Panc1 (cell line): ENCODE results near the gene RIT2. TPM values are rescaled to one million over a fixed set of nuclear protein-coding genes. Genes with fewer than 3 reads are reported as not detected.

Experiments used
- ATAC-seq: fragments of 200-7000 bp; cut with Tn5 transposase; 2 replicates; pipeline ENCODE4 v1.9.1; 2020; ENCODE audit warnings: mild to moderate bottlenecking, moderate library complexity
- BruUV-seq: library from RNA; stranded (reverse); fragments of 400-500 nt; replicated peaks from 2 replicates; lab custom pipeline; 2021; lab: Mats Ljungman, UMichigan
- CTCF ChIA-PET: fragments of 300-600 bp; sonication (Branson Sonifier 250); formaldehyde crosslinking; loops from one replicate; lab custom pipeline; 2022; ENCODE audit warnings: antibody characterized with exemption; lab: Charles Lee
- POLR2A ChIA-PET: fragments of 300-600 bp; sonication (Branson Sonifier 250); formaldehyde crosslinking; loops from one replicate; lab custom pipeline; 2022; ENCODE audit warnings: antibody characterized with exemption; lab: Charles Lee
- DNase-seq: peaks from one replicate; pipeline ENCODE4 v3.0.0-alpha.2; 2010; ENCODE audit warnings: low read depth, low spot score
- H3K27ac ChIP-seq: 2 replicates; pipeline ENCODE4 v1.5.1; 2011; ENCODE audit warnings: mild to moderate bottlenecking, low read length, inconsistent platforms
- H3K27me3 ChIP-seq: fragments of 200-500 bp; sonication (Bioruptor generic); 2 replicates; pipeline ENCODE4 v1.6.0; 2014; ENCODE audit warnings: low read length, inconsistent platforms; ENCODE audit not compliant: control insufficient read depth, insufficient read depth
- H3K36me3 ChIP-seq: fragments of 200-500 bp; sonication (Bioruptor generic); 2 replicates; pipeline ENCODE4 v1.5.1; 2014; ENCODE audit warnings: inconsistent platforms, mild to moderate bottlenecking, low read length, moderate library complexity; ENCODE audit not compliant: control insufficient read depth, insufficient read depth
- H3K4me1 ChIP-seq: 2 replicates; pipeline ENCODE4 v1.5.1; 2011; ENCODE audit warnings: inconsistent platforms, mild to moderate bottlenecking, low read length, moderate library complexity; ENCODE audit not compliant: control insufficient read depth, insufficient read depth
- H3K4me3 ChIP-seq, 2 experiments: 2 replicates each; pipeline ENCODE4 v1.5.1; 2011 to 2012; ENCODE audit warnings: low read depth in 2 of 2, low read length in 2 of 2, mild to moderate bottlenecking in 2 of 2, inconsistent platforms in 1 of 2, moderate library complexity in 1 of 2
- H3K9me3 ChIP-seq: fragments of 200-500 bp; sonication (Bioruptor generic); 2 replicates; pipeline ENCODE4 v1.5.1; 2014; ENCODE audit warnings: low read depth, mild to moderate bottlenecking, inconsistent platforms, low read length, moderate library complexity; ENCODE audit not compliant: control insufficient read depth, insufficient read depth
- POLR2AphosphoS5 ChIP-seq: IDR thresholded peaks from 2 replicates; pipeline ENCODE4 v1.6.1; 2012; ENCODE audit warnings: mild to moderate bottlenecking, low read depth, low read length, moderate library complexity
- SIN3A ChIP-seq: IDR thresholded peaks from 2 replicates; pipeline ENCODE4 v1.6.1; 2012; ENCODE audit warnings: low read depth, mild to moderate bottlenecking, low read length, moderate library complexity, borderline replicate concordance; ENCODE audit not compliant: insufficient read depth
- TCF7L2 ChIP-seq: IDR thresholded peaks from 2 replicates; pipeline ENCODE4 v1.6.1; 2011; ENCODE audit warnings: mild to moderate bottlenecking, low read depth, low read length, inconsistent platforms
- in situ Hi-C: cut with HindIII; loops from 2 replicates; pipeline ENCODE4 v1.10.0; 2016; ENCODE audit warnings: low sequenced_read_pairs, low pct_unique_long_range_greater_than_20kb
- intact Hi-C: fragments of 100-400 bp; cut with micrococcal nuclease; formaldehyde crosslinking; loops from one replicate; pipeline ENCODE4 v1.10.0; 2022; ENCODE audit not compliant: unreplicated experiment
- total RNA-seq: library from RNA; stranded (reverse); gene quantifications from one replicate; pipeline ENCODE4 v1.2.1, GENCODE V29; 2021; ENCODE audit not compliant: unreplicated experiment
- TF ChIP-seq, protein P1 (sequence below), 2 experiments: IDR thresholded peaks; 2 replicates each; pipeline ENCODE4 v1.6.1; 2011 to 2012; ENCODE audit warnings: low read depth in 2 of 2, control low read depth in 1 of 2, low read length in 1 of 2, mild to moderate bottlenecking in 1 of 2, moderate library complexity in 1 of 2; ENCODE audit not compliant: insufficient read depth in 1 of 2
- TF ChIP-seq, protein P2 (sequence below): fragments of 450-650 bp; IDR thresholded peaks from 2 replicates; pipeline ENCODE4 v1.5.1; 2017; ENCODE audit warnings: mild to moderate bottlenecking

Gene RIT2
- total RNA-seq, 1 experiment from 2014 or later, result not detected

GRCh38 chr18:43031169-43031568, 84.3 kb downstream of the RIT2 start:
- no peak for ATAC-seq
- CTCF ChIA-PET, result no interaction called here
- no peaks in the 10 kb centered on the region for H3K9me3 ChIP-seq
- no TSS peak for BruUV-seq
- intact Hi-C loops, result no loop called here
- no peaks in the 10 kb centered on the region for H3K36me3 ChIP-seq
- DNase-seq, result no peak
- H3K27me3 ChIP-seq, result no peaks in the 10 kb centered on the region
- POLR2A ChIA-PET, result no interaction called here
- H3K4me3 ChIP-seq, result no peak overlapping the region
- no peak overlapping the region for H3K27ac ChIP-seq
- TF ChIP-seq, protein P1, sequence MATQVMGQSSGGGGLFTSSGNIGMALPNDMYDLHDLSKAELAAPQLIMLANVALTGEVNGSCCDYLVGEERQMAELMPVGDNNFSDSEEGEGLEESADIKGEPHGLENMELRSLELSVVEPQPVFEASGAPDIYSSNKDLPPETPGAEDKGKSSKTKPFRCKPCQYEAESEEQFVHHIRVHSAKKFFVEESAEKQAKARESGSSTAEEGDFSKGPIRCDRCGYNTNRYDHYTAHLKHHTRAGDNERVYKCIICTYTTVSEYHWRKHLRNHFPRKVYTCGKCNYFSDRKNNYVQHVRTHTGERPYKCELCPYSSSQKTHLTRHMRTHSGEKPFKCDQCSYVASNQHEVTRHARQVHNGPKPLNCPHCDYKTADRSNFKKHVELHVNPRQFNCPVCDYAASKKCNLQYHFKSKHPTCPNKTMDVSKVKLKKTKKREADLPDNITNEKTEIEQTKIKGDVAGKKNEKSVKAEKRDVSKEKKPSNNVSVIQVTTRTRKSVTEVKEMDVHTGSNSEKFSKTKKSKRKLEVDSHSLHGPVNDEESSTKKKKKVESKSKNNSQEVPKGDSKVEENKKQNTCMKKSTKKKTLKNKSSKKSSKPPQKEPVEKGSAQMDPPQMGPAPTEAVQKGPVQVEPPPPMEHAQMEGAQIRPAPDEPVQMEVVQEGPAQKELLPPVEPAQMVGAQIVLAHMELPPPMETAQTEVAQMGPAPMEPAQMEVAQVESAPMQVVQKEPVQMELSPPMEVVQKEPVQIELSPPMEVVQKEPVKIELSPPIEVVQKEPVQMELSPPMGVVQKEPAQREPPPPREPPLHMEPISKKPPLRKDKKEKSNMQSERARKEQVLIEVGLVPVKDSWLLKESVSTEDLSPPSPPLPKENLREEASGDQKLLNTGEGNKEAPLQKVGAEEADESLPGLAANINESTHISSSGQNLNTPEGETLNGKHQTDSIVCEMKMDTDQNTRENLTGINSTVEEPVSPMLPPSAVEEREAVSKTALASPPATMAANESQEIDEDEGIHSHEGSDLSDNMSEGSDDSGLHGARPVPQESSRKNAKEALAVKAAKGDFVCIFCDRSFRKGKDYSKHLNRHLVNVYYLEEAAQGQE (IDR thresholded peaks at IDR 0.05; ENCODE audit: insufficient read depth in 1 of 2, low read depth in 2 of 2, low read length in 1 of 2), result no peak
- TF ChIP-seq TCF7L2 (no peak), SIN3A (no peak), POLR2AphosphoS5 (no peak)
- TF ChIP-seq, protein P2, sequence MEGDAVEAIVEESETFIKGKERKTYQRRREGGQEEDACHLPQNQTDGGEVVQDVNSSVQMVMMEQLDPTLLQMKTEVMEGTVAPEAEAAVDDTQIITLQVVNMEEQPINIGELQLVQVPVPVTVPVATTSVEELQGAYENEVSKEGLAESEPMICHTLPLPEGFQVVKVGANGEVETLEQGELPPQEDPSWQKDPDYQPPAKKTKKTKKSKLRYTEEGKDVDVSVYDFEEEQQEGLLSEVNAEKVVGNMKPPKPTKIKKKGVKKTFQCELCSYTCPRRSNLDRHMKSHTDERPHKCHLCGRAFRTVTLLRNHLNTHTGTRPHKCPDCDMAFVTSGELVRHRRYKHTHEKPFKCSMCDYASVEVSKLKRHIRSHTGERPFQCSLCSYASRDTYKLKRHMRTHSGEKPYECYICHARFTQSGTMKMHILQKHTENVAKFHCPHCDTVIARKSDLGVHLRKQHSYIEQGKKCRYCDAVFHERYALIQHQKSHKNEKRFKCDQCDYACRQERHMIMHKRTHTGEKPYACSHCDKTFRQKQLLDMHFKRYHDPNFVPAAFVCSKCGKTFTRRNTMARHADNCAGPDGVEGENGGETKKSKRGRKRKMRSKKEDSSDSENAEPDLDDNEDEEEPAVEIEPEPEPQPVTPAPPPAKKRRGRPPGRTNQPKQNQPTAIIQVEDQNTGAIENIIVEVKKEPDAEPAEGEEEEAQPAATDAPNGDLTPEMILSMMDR, result no peak
- H3K4me1 ChIP-seq, result no peaks in the 10 kb centered on the region
- in situ Hi-C loops, result no loop called here

DNA sequence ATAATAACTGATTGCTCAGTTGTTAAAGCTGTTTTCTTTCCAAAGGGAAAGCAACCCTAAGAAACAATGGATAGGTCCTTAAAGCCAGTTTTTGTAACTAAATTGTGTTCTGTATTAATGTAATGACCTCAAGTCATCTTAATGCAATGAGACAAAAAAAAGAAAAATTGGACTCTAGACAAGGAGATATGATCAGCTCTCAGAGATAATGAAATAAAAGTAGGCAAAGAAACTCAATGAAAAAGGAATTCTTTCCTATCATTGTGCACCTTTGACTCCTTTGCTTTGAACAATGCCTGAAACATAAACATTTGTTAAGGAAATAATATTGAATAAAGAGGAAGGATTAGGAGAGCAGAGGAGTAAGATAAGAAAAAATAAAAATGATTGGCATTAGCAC, 86.1 kb downstream of the RIT2 start:
- no peaks in the 10 kb centered on the region for H3K4me1 ChIP-seq
- H3K27me3 ChIP-seq, result no peaks in the 10 kb centered on the region
- POLR2A ChIA-PET, result no interaction called here
- intact Hi-C loops, result no loop called here
- ATAC-seq (no peak), DNase-seq (no peak)
- no peak overlapping the region for H3K27ac ChIP-seq
- no peaks in the 10 kb centered on the region for H3K9me3 ChIP-seq
- CTCF ChIA-PET, result no interaction called here
- no peaks in the 10 kb centered on the region for H3K36me3 ChIP-seq
- no peak overlapping the region for H3K4me3 ChIP-seq
- BruUV-seq, result no TSS peak
- in situ Hi-C loops, result no loop called here
- TF ChIP-seq, protein P2, result no peak
- no peak for TF ChIP-seq POLR2AphosphoS5
- no peak for TF ChIP-seq SIN3A
- TF ChIP-seq TCF7L2, result no peak
- TF ChIP-seq, protein P1 (IDR thresholded peaks at IDR 0.05; ENCODE audit: insufficient read depth in 1 of 2, low read depth in 2 of 2, low read length in 1 of 2), result no peak
